ENCODE measurements around the gene POLR1H. TPM values are rescaled to one million over a fixed set of nuclear protein-coding genes. Genes with fewer than 3 reads are reported as not detected.

POLR1H gene
- total RNA-seq, 3 donors from 2014 or later (not counting 1 experiment from before 2014, with no cell fraction given): 21.0 to 36.2 (median 28.5) TPM

GRCh38 chr6:30101444-30102413 is 40.7 kb downstream of the POLR1H start:
- Histone ChIP-seq H3K27me3 (ENCODE audit: control insufficient read depth, insufficient read depth, low read length) (peaks cover 40% of the 10 kb centered on the region), H3K9me3 (ENCODE audit: control insufficient read depth, insufficient read depth, low read length) (no peaks in the 10 kb centered on the region), H3K36me3 (ENCODE audit: control insufficient read depth, insufficient read depth, low read length) (no peaks in the 10 kb centered on the region), H3K4me1 (ENCODE audit: control insufficient read depth, insufficient read depth, low read length) (peaks cover 38% of the 10 kb centered on the region), H3K27ac (ENCODE audit: low read length) (peak overlapping the region; percentile 11), H3K4me3 (ENCODE audit: low read length) (peak overlapping the region; percentile 45)
- DNase-seq (peak; percentile 55 to 75), ATAC-seq (peak; percentile 66 to 67 (median 66))
- Mint-ChIP-seq H3K36me3 (no peaks in the 10 kb centered on the region), H3K27ac (peak overlapping the region in 1 of 2 donors; percentile 80), H3K9me3 (no peaks in the 10 kb centered on the region), H3K4me1 (peaks cover 34 to 37% of the 10 kb centered on the region in 2 donors), H3K27me3 (ENCODE audit: low read depth in 2 of 2) (peaks cover 49 to 57% of the 10 kb centered on the region in 2 donors), H3K4me3 (peak overlapping the region; percentile 73)
- intact Hi-C loops (cut with micrococcal nuclease): loop anchor here (5.0 kb wide), 1 partner anchor 296 kb away; no protein-coding TSS in a partner anchor
- 6% methylated on average over 51 of the region's 51 CpGs for WGBS (ENCODE audit: insufficient coverage)
- no peak for TF ChIP-seq CTCF (IDR thresholded peaks at IDR 0.05)

- peak; percentile 3 to 9 (median 5) for ATAC-seq
- no peaks in the 10 kb centered on the region for H3K36me3 Mint-ChIP-seq
- peak overlapping the region; percentile 73 for H3K4me3 Mint-ChIP-seq
- intact Hi-C loops (cut with micrococcal nuclease): loop anchor here (5.0 kb wide), 1 partner anchor 295 kb away; no protein-coding TSS in a partner anchor
- Histone ChIP-seq H3K27me3 (ENCODE audit: control insufficient read depth, insufficient read depth, low read length) (peaks cover 36% of the 10 kb centered on the region), H3K27ac (ENCODE audit: low read length) (peak overlapping the region; percentile 11), H3K4me1 (ENCODE audit: control insufficient read depth, insufficient read depth, low read length) (peaks cover 38% of the 10 kb centered on the region), H3K36me3 (ENCODE audit: control insufficient read depth, insufficient read depth, low read length) (no peaks in the 10 kb centered on the region), H3K4me3 (ENCODE audit: low read length) (peak overlapping the region; percentile 45), H3K9me3 (ENCODE audit: control insufficient read depth, insufficient read depth, low read length) (no peaks in the 10 kb centered on the region)
- H3K4me1 Mint-ChIP-seq: peaks cover 34 to 37% of the 10 kb centered on the region in 2 donors
- DNase-seq: peak in 1 of 2 donors; percentile 33
- peaks cover 44 to 52% of the 10 kb centered on the region in 2 donors for H3K27me3 Mint-ChIP-seq (ENCODE audit: low read depth in 2 of 2)
- WGBS (ENCODE audit: insufficient coverage): 61% methylated on average over 13 of the region's 15 CpGs
- H3K27ac Mint-ChIP-seq: peak overlapping the region; percentile 71 to 80
- H3K9me3 Mint-ChIP-seq: no peaks in the 10 kb centered on the region
- no peak for TF ChIP-seq CTCF (IDR thresholded peaks at IDR 0.05)
These were observed 41.4 kb downstream of the POLR1H start for GRCh38 chr6:30102414-30102969.

GRCh38 chr6:30102970-30103871 is 42.2 kb downstream of the POLR1H start:
- H3K4me3 Mint-ChIP-seq: peak overlapping the region; percentile 73
- Histone ChIP-seq H3K4me3 (ENCODE audit: low read length) (peak overlapping the region; percentile 37), H3K27me3 (ENCODE audit: control insufficient read depth, insufficient read depth, low read length) (peaks cover 34% of the 10 kb centered on the region), H3K36me3 (ENCODE audit: control insufficient read depth, insufficient read depth, low read length) (no peaks in the 10 kb centered on the region), H3K27ac (ENCODE audit: low read length) (peak overlapping the region; percentile 11), H3K4me1 (ENCODE audit: control insufficient read depth, insufficient read depth, low read length) (peaks cover 38% of the 10 kb centered on the region), H3K9me3 (ENCODE audit: control insufficient read depth, insufficient read depth, low read length) (no peaks in the 10 kb centered on the region)
- no peaks in the 10 kb centered on the region for H3K36me3 Mint-ChIP-seq
- H3K9me3 Mint-ChIP-seq: no peaks in the 10 kb centered on the region
- peak overlapping the region; percentile 71 to 80 for H3K27ac Mint-ChIP-seq
- H3K27me3 Mint-ChIP-seq (ENCODE audit: low read depth in 2 of 2): peaks cover 44 to 54% of the 10 kb centered on the region in 2 donors
- ATAC-seq: peak; percentile 89
- peak; percentile 72 to 92 for DNase-seq
- 4% methylated on average over 36 of the region's 36 CpGs for WGBS (ENCODE audit: insufficient coverage)
- H3K4me1 Mint-ChIP-seq: peaks cover 34 to 37% of the 10 kb centered on the region in 2 donors
- intact Hi-C loops (cut with micrococcal nuclease): loop anchor here (1.0 to 5.0 kb wide), 3 partner anchors 28 to 294 kb away; no protein-coding TSS in a partner anchor
- TF ChIP-seq CTCF (IDR thresholded peaks at IDR 0.05): peak; percentile 84

All from natural killer cell (primary cell).